Natural killer cell treated with Interleukin-12 subunit alpha and Interleukin-12 subunit beta and Interleukin-15 and Interleukin-18, amount 100 ng/mL, for 72 hours (primary cell): ENCODE results near the gene CD4. TPM values are rescaled to one million over a fixed set of nuclear protein-coding genes. Genes with fewer than 3 reads are reported as not detected.

Experiments used
- ATAC-seq, 2 donors: fragments of 150-1000 bp; cut with Tn5 transposase in 1 of 2; sonication (Bioruptor Pico), chemical (Tn5 transposase) in 1 of 2; 2 replicates each; pipeline ENCODE4 v1.10.0; 2021
- DNase-seq: peaks from one replicate; pipeline ENCODE4 v3.0.0; 2022; ENCODE audit warnings: low spot score
- H3K27ac Mint-ChIP-seq, 2 donors: 1 replicate in 1 of 2; 2 replicates in 1 of 2; pipeline ENCODE4 v1.8.0; 2022; ENCODE audit warnings: mixed read lengths in 2 of 2, mild to moderate bottlenecking in 1 of 2, moderate library complexity in 1 of 2
- H3K27me3 Mint-ChIP-seq, 2 donors: 1 replicate in 1 of 2; 2 replicates in 1 of 2; pipeline ENCODE4 v1.8.0; 2022; ENCODE audit warnings: mixed read lengths in 2 of 2
- H3K36me3 Mint-ChIP-seq: one replicate; pipeline ENCODE4 v1.8.0; 2022; ENCODE audit warnings: mixed read lengths
- H3K4me1 Mint-ChIP-seq, 2 donors: 1 replicate in 1 of 2; 2 replicates in 1 of 2; pipeline ENCODE4 v1.8.0; 2022; ENCODE audit warnings: low read depth in 2 of 2, mixed read lengths in 2 of 2, mild to moderate bottlenecking in 1 of 2
- H3K4me3 Mint-ChIP-seq: one replicate; pipeline ENCODE4 v1.8.0; 2022; ENCODE audit warnings: mixed read lengths
- H3K9me3 Mint-ChIP-seq: 2 replicates; pipeline ENCODE4 v1.8.0; 2022; ENCODE audit warnings: mixed read lengths
- total RNA-seq, 2 donors: library from RNA; stranded (reverse); gene quantifications; one replicate each; pipeline ENCODE4 v1.2.3, GENCODE V29; 2022

Gene CD4
- total RNA-seq, 2 donors from 2014 or later = 0.43 to 5.4 TPM

DNA sequence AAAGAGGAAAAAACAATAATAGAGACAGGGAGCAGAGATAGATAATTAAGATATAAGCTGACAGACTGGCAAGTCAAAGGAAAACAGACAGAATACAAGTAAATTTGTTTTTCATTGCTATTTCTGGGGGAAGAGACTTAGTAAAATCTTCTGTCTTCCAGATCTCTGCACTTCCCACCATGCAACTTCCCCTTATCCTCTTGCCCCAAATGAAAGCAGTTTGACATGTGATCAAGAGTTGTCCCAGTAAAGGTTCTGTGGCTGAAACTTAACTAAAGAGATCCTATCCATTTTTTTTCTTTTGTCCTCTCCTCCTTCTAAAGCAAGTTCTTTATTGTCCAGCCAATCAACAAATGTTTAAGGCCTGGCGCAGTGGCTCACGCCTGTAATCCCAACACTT is 34.9 kb upstream of the CD4 start:
- Mint-ChIP-seq H3K4me3 (no peak overlapping the region), H3K4me1 (peaks cover 18 to 29% of the 10 kb centered on the region in 2 donors), H3K27ac (peak overlapping the region in 1 of 2 donors; percentile 89), H3K9me3 (no peaks in the 10 kb centered on the region), H3K36me3 (peaks cover 6% of the 10 kb centered on the region), H3K27me3 (peaks cover 8 to 11% of the 10 kb centered on the region in 2 donors)
- ATAC-seq (no peak), DNase-seq (no peak)

DNA sequence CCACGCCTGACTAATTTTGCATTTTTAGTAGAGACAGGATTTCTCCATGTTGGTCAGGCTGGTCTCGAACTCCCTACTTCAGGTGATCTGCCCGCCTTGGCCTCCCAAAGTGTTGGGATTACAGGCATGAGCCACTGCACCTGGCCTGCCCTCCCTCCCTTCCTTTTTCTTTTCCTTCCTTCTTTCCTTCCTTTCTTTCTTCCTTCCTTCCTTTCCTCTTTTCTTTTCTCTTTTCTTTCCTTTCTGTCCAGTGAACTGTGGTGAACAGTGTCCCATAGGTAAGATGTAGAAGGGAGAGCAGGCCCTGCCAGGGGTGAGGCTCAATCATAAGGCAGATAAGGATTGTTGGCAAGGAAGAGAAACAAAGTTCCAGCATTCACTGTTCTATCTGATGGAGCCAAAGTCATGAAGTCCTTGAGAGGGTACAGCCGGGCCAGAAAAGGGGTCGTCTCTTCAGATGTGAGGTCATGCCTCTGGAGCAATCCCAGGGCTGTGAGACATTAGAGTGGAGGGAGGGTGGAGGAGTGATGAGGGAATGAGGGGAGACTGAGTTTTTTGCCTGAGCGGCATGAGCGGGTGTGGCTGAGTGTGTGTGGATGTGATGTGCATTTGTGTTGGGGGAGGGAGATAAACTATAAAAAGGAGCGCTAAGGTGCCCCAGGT is 32.2 kb upstream of the CD4 start:
- Mint-ChIP-seq H3K36me3 (no peaks in the 10 kb centered on the region), H3K4me1 (peaks cover 12 to 23% of the 10 kb centered on the region in 2 donors), H3K27ac (peak overlapping the region in 1 of 2 donors; percentile 15), H3K4me3 (no peak overlapping the region), H3K27me3 (peaks cover 8 to 11% of the 10 kb centered on the region in 2 donors), H3K9me3 (no peaks in the 10 kb centered on the region)
- DNase-seq (peak; percentile 15), ATAC-seq (no peak)

DNA sequence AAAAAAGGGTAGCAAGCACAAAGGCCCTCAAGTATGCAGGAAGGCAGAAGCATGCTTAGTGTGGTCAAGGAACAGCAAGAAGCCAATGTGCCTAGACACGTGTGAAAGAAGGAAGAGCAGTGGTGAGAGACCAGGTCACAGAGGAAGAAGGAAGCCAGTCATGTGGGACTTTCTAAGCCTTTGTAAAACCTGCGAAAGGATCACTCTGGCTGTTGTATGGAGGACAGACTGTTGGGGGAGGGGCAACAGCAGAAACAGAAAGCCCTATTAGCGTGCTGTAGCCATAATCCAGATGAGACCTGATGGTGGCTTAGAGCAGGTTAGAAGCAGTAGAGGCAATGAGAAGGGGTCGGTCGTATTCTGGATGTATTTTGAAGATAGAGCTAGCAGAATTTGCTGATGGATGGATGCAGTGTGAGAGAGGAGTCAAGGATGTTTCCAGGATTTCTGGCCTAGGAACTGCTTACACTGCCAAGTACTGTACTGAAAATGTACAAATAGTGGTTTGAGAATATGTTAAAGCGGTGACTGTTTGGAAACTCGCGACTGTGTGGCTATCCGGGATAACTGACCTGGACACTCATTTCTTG is 30.7 kb upstream of the CD4 start:
- H3K27ac Mint-ChIP-seq = peak overlapping the region in 1 of 2 donors; percentile 11

DNA sequence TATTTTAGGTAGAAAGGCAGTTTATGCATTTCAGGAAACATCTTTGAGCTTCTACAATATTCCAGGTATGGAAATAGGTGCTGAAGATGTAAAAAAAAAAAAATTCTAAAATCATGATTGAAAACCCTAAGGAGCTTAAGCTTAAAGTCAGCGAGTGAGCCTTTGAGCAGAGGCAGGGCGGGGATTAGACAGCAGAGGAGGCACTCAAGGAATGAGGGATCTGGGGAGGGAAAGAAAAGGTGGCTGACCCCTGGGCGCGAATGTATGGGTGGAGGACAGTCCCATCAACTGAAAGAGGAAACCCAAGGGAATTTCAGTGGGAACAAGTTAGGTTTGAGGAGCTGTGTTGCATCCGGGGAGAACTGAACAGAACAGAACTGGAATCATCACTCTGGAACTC is 29.6 kb upstream of the CD4 start:
- H3K27ac Mint-ChIP-seq = no peak overlapping the region
- no peak overlapping the region for H3K4me3 Mint-ChIP-seq
- H3K36me3 Mint-ChIP-seq = no peaks in the 10 kb centered on the region
- no peak for DNase-seq
- peaks cover 14 to 20% of the 10 kb centered on the region in 2 donors for H3K27me3 Mint-ChIP-seq
- no peak for ATAC-seq
- H3K4me1 Mint-ChIP-seq = peaks cover 12 to 24% of the 10 kb centered on the region in 2 donors
- H3K9me3 Mint-ChIP-seq = no peaks in the 10 kb centered on the region

More for the DNA sequence above, 30.7 kb upstream of the CD4 start:
- DNase-seq (peak; percentile 52), ATAC-seq (no peak)
- Mint-ChIP-seq H3K4me3 (peak overlapping the region; percentile 14), H3K4me1 (peaks cover 9 to 21% of the 10 kb centered on the region in 2 donors), H3K9me3 (no peaks in the 10 kb centered on the region), H3K36me3 (no peaks in the 10 kb centered on the region), H3K27me3 (peaks cover 8 to 13% of the 10 kb centered on the region in 2 donors)

DNA sequence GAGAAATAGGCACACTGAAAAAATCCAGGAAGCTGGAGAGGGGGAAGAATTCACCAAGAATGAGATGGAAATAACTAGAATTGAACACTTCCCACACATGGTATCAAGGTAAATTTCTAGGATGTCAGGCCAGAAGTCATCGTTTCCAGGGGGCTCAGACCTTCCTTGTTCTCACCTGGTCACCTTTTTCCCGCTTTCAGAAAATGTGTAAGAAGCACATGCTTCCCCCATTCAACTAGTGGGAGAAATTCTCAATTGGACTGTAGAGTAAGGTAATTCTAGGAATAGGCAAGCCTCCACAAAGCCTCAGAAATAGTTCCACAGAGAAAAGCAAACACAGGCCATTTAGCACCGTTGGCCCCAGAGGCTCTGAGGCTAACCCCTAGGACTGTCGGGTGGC is 25.9 kb upstream of the CD4 start:
- peak; percentile 16 for DNase-seq
- Mint-ChIP-seq H3K4me1 (peaks cover 26 to 33% of the 10 kb centered on the region in 2 donors), H3K4me3 (no peak overlapping the region), H3K27me3 (peaks cover 24 to 25% of the 10 kb centered on the region in 2 donors), H3K9me3 (no peaks in the 10 kb centered on the region), H3K36me3 (no peaks in the 10 kb centered on the region), H3K27ac (no peak overlapping the region)
- ATAC-seq = no peak

DNA sequence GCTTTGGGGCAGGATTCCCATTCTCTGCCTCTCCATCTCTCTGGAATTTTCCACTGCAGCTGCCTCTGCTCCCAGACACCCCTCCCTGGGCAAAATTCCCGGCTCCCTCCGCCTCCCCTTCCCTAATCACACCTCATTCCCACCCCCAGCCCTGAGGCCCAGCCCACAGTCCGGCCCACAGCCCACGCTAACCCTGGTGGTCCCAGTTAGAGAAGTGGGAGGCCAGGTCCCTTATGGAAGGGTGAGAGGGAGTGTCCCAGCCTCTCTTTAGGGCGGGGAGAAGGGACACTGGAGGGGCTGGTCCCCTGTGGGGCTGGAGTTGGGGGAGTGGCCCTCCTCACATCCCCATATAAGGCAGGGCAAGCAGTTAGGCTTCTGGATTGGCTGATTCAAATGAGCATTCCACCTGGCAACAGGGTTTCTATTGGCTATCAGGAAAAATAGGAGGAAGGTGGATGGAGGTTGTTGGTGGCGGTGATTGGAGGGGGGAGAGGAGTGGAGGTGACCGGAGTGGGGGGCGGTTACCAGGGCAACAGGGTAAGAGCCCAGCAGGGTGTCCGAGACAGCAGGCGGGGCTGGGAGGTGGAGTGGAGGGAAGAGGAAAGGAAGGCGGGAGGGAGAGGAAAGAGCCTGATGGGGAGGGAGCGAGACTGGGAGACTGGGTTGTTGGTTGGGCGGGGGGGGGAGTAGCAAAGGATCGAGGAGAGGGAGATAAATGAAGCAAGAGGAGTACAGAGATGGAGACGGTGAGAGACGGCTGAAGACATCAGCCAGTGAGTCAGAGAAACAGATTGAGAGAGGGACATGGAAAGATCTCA is 25.1 kb upstream of the CD4 start:
- no peaks in the 10 kb centered on the region for H3K36me3 Mint-ChIP-seq
- peak overlapping the region; percentile 40 to 52 for H3K27ac Mint-ChIP-seq
- H3K9me3 Mint-ChIP-seq = no peaks in the 10 kb centered on the region
- peaks cover 26 to 36% of the 10 kb centered on the region in 2 donors for H3K4me1 Mint-ChIP-seq
- peak overlapping the region; percentile 83 for H3K4me3 Mint-ChIP-seq
- peaks cover 20 to 29% of the 10 kb centered on the region in 2 donors for H3K27me3 Mint-ChIP-seq
- ATAC-seq (peak; percentile 87 to 89), DNase-seq (peak; percentile 76)

DNA sequence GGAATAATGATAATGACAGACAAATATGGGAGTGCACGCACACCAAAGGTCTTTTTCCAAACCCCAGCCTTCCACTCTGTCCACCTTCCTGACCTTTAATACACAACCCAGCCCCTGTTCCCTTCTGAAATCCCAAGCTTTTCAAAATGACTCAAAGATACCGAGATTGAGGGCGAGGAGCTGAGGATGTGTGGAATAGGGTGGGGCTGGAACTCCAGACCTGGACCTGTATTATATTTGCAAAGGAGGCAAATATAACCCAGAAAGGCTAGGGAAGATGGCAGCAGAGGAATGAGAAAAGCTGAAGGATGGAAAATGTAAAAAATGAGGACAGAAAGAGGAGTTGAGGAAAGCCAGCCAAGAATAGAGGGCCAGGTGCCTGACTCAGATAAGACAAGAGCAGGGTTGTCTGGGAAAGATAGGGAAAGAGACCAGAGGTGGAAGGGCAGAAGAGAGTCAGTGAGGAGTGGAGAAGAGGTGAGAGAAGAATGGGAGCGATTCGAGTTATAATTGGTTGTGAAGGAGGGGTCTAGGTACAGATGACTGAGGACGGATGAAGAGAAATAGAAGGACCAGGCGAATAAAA is 24.2 kb upstream of the CD4 start:
- Mint-ChIP-seq H3K27ac (peak overlapping the region; percentile 40 to 51), H3K4me3 (peak overlapping the region; percentile 90), H3K36me3 (no peaks in the 10 kb centered on the region), H3K4me1 (peaks cover 26 to 41% of the 10 kb centered on the region in 2 donors), H3K27me3 (peaks cover 25 to 29% of the 10 kb centered on the region in 2 donors), H3K9me3 (no peaks in the 10 kb centered on the region)
- no peak for DNase-seq
- no peak for ATAC-seq

DNA sequence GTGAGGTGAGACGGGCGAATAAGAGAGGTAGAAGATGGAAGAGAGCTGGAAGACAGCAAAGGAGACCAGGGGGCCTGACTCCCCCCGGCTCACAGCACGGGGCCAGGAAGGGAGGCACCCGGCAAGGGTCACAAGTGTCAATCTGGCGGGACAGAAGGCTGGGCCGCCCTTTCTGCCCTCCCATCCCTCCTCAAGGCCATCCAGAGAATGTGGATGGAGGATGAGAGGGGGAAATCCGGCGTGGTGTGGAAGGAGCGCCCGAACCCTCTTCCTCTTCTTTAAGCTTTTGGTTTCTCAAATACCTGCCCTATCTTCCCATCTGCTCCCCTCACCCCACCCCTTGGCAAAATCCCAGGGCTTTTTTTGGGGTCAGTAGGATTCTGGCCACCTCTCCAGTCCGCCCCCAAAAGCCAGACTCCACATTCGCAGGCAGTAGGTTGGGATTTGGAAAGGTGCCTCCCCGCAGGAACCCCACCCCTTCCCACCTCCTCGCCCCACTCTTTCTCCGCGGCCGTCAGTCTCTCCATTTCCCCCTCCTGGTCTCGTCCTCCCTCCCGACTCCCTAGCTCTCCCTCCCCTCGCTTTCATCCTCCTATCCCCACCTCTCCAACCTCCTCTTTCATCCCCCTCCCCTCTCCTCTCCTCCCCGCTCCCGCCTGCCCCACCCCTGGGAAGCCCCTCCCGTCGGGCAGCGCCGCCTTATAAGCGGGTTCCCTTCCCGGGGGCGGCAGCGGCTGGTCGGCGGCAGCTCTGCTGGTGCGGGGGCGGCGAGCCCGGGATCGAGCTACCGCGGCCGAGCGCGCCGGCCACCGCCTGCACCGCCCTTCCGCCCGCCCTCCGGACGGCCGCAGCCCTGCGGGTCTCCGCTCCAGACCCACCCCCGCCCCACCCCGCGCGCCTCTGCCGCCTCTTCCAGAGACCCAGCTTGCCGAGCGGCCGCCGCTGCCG is 23.4 kb upstream of the CD4 start, which contains the start of gene PTMS:
PTMS (plus strand) TSS at position 730 of the 948 bp plus-strand sequence. CDS start 343 bp downstream, outside the sequence.
- H3K9me3 Mint-ChIP-seq = no peaks in the 10 kb centered on the region
- H3K4me1 Mint-ChIP-seq = peaks cover 26 to 43% of the 10 kb centered on the region in 2 donors
- peak within 1 kb of the TSS; percentile 93 for H3K4me3 Mint-ChIP-seq
- ATAC-seq (peak; percentile 22 to 45), DNase-seq (peak; percentile 68)
- peaks cover 29% of the 10 kb centered on the region in 2 donors for H3K27me3 Mint-ChIP-seq
- H3K27ac Mint-ChIP-seq = peak within 1 kb of the TSS; percentile 68 to 72
- no peaks in the 10 kb centered on the region for H3K36me3 Mint-ChIP-seq

DNA sequence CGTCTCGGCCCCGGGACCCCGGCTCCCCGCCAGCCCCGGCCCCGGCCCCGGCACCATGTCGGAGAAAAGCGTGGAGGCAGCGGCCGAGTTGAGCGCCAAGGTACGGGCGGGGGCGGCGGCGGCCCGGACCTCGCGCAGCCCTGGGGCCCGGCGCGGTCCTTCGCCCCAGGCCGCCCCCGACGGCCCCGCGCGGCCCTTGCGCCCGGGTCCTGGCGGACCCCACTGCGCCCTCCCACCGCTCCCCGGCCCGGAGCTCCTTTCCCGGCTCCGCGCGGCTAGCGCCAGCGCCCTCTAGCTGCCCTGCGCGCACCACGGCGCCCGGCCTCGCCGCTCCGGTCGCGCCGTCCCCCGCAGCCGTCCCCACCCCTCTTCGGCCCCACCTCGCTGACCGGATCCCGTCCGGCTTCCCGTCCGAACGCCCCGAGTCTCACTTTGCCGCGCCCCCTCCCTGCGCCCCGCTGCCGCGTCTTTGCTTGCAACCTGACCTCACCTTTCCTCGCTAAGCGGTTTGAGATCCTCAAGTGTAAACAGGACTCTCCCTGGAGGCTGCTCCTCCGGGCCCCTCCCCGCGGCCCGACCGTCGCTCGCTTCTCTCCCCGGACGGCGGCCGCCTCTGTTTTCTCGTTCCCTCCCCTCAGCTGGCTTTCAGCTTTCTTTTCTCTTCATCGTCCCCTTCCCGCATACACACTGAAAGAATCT is 22.5 kb upstream of the CD4 start:
- DNase-seq (peak; percentile 71), ATAC-seq (peak; percentile 79 to 85)
- Mint-ChIP-seq H3K4me3 (peak overlapping the region; percentile 93), H3K27ac (peak overlapping the region; percentile 68 to 72), H3K27me3 (peaks cover 32 to 36% of the 10 kb centered on the region in 2 donors), H3K9me3 (no peaks in the 10 kb centered on the region), H3K4me1 (peaks cover 30 to 52% of the 10 kb centered on the region in 2 donors), H3K36me3 (no peaks in the 10 kb centered on the region)

DNA sequence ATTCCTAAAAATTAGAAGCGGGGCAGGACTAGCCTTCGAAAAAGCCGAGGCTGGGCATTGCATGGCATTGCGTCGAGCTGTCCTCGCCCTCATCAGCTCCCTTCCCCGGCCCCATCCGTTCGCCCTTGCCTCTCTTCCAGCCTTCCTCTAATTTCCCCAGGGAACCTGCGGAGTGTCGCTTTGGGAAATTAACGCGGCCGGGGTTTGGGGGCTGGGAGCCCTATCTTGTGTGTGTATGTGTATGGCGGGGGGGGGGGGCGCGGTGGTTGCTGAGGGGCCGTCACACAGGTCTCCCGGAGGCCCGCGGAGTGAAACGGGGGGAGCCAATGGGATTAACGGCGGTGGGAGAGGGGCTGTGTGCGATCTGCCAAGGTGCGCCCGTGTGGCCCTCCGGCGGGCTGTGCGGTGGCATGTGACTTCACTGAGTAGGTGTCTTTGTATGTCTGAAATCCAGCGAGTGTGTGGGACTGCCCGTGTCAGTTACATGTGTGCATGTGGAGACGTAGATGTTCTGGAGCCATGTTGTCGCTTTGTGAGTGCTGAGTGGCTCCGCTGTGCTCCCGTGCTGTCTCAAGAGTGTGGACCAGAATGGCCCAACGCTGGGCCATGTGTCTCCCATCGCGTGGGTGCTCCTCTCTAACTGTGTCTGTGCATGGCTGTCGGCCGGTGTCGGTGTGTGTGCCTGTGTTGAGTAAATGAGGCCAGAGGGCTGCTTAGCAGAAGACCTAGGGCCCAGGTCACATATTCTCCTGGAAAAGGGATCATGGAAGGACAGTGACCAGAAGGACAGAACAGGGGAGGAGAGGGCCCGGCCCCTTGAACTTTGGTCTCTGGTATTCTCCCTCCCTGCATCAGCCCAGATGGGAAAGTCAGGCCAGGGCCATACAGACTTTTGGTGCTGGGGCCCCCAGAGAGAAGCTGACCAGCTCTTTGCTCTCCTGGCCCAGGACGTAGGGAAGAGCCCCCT is 21.7 kb upstream of the CD4 start:
- peak overlapping the region; percentile 68 to 72 for H3K27ac Mint-ChIP-seq
- peak; percentile 50 for DNase-seq
- no peaks in the 10 kb centered on the region for H3K9me3 Mint-ChIP-seq
- peaks cover 36 to 37% of the 10 kb centered on the region in 2 donors for H3K27me3 Mint-ChIP-seq
- H3K4me3 Mint-ChIP-seq = peak overlapping the region; percentile 93
- H3K4me1 Mint-ChIP-seq = peaks cover 33 to 56% of the 10 kb centered on the region in 2 donors
- ATAC-seq = no peak
- no peaks in the 10 kb centered on the region for H3K36me3 Mint-ChIP-seq

DNA sequence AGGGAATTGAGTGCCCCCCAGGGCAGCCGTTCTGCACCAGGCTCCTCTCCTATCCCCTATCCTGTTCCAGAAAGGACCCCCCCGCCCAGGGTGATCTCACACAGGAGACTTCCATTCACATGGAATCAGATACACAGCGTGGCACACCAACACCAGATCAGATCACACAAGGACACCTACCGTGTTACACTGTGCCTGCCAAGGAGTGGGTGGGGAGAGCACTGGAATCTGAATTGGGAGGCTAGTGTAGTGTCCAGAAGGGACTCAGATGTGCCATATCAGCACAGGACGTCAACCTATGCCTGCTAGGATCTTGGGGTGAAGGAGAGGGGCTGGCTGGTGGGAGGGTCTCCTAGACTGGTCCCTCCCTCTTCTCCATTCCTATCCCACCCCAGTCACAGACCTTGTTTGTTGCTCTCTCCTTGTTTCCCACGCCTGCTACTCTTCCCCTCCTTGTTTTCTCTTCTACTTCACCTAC is 20.9 kb upstream of the CD4 start:
- Mint-ChIP-seq H3K36me3 (no peaks in the 10 kb centered on the region), H3K27ac (peak overlapping the region in 1 of 2 donors; percentile 72), H3K27me3 (peaks cover 36 to 40% of the 10 kb centered on the region in 2 donors), H3K9me3 (no peaks in the 10 kb centered on the region), H3K4me3 (peak overlapping the region; percentile 93), H3K4me1 (peaks cover 37 to 56% of the 10 kb centered on the region in 2 donors)
- DNase-seq (peak; percentile 13), ATAC-seq (no peak)
